Thyroid gland (tissue), 4 donors: ENCODE results near the gene SVEP1.

Experiments
- POLR2A ChIP-seq, 2 donors: fragments of 450-650 bp; IDR thresholded peaks; one replicate each; pipeline ENCODE4 v1.6.1; 2017; ENCODE audit warnings: antibody characterized with exemption in 2 of 2, mild to moderate bottlenecking in 2 of 2, moderate library complexity in 1 of 2
- TF ChIP-seq, protein P1 (sequence below), 6 experiments: fragments of 200-600 bp in 3 of 6; fragments of 450-650 bp in 3 of 6; sonication (generic) in 3 of 6; IDR thresholded peaks; one replicate each; pipeline ENCODE4 v1.5.1; 2016 to 2019; ENCODE audit warnings: antibody characterized with exemption in 6 of 6, mild to moderate bottlenecking in 2 of 6, inconsistent platforms in 1 of 6, moderate library complexity in 1 of 6

DNA sequence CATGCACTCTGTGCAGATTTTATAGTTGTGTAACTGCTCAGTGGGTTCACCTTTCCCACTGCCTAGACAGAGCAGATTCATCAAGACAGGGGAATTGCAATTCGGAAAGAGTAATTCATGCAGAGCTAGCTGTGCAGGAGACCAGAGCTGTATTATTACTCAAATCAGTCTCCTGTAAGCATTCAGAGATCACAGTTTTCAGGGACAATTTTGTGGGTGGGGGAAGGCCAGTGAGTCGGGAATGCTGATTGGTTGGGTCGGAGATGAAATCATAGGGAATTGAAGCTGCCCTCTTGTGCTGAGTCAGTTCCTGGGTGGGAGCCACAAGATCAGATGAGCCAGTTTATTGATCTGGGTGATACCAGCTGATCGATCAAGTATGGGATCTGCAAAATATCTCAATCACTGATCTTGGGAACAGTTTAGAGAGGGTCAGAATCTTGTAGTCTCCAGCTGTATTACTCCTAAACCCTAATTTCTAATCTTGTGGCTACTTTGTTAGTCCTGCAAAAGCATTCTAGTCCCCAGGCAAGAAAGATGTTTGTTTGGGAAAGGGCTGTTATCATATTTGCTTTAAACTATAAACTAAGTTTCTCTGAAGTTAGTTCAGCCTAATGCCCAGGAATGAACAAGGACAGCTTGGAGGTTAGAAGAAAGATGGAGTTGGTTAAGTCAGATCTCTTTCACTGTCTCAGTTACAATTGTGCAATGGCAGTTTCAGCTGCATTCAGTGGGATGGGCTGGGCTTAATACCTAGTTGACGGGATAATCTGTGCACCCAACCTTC lies 12.7 kb upstream of the SVEP1 start:
- TF ChIP-seq POLR2A (IDR thresholded peaks at IDR 0.05) = no peak
- TF ChIP-seq, protein P1, sequence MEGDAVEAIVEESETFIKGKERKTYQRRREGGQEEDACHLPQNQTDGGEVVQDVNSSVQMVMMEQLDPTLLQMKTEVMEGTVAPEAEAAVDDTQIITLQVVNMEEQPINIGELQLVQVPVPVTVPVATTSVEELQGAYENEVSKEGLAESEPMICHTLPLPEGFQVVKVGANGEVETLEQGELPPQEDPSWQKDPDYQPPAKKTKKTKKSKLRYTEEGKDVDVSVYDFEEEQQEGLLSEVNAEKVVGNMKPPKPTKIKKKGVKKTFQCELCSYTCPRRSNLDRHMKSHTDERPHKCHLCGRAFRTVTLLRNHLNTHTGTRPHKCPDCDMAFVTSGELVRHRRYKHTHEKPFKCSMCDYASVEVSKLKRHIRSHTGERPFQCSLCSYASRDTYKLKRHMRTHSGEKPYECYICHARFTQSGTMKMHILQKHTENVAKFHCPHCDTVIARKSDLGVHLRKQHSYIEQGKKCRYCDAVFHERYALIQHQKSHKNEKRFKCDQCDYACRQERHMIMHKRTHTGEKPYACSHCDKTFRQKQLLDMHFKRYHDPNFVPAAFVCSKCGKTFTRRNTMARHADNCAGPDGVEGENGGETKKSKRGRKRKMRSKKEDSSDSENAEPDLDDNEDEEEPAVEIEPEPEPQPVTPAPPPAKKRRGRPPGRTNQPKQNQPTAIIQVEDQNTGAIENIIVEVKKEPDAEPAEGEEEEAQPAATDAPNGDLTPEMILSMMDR (IDR thresholded peaks at IDR 0.05) = no peak
